Measurements from ENCODE around the gene PDE10A. TPM values are rescaled to one million over a fixed set of nuclear protein-coding genes. Genes with fewer than 3 reads are reported as not detected.

The PDE10A gene
- total and polyA plus RNA-seq, 2 of the 4 experiments (the other 2 are of a cell fraction), result 3.4 to 12.4 TPM

GRCh38 chr6:165292657-165293056, 370.4 kb downstream of the PDE10A start:
- H3K9me3 ChIP-seq (ENCODE audit: control insufficient read depth, insufficient read depth, low read length), result no peaks in the 10 kb centered on the region
- no peaks in the 10 kb centered on the region for H3K36me3 ChIP-seq (ENCODE audit: control insufficient read depth, insufficient read depth, low read length)
- H4K91ac ChIP-seq (ENCODE audit: insufficient read depth, low read depth, low read length), result no peak overlapping the region
- no peaks in the 10 kb centered on the region for H3K79me1 ChIP-seq (ENCODE audit: low read depth in 1 of 2, low read length in 2 of 2)
- no peak overlapping the region for H3K18ac ChIP-seq (ENCODE audit: low read depth, low read length)
- H3K14ac ChIP-seq (replicated peaks; ENCODE audit: low read depth, low read length), result no peak overlapping the region
- no peak overlapping the region for H2BK15ac ChIP-seq (ENCODE audit: low read depth, low read length)
- no peak overlapping the region for H3K4me2 ChIP-seq (ENCODE audit: low read depth, low read length)
- H3K9me1 ChIP-seq (ENCODE audit: insufficient read depth, low read length), result no peaks in the 10 kb centered on the region
- no peak for DNase-seq
- H2BK120ac ChIP-seq (ENCODE audit: low read depth, low read length), result no peak overlapping the region
- no peak overlapping the region for H3K27ac ChIP-seq (ENCODE audit: insufficient read depth, low read length)
- POLR2A ChIA-PET (ENCODE audit: unreplicated experiment), result no interaction called here
- BruUV-seq (replicated peaks), result no TSS peak
- no peak overlapping the region for H3K4me3 ChIP-seq (ENCODE audit: insufficient read depth, low read depth, low read length)
- in situ Hi-C loops (cut with MboI; ENCODE audit: low sequenced_read_pairs) (no loop called here), intact Hi-C loops (cut with micrococcal nuclease) (no loop called here), dilution Hi-C loops (cut with HindIII; ENCODE audit: low sequenced_read_pairs, unreplicated experiment) (no loop called here)
- CTCF ChIA-PET, result no interaction called here
- TF ChIP-seq RCOR1 (IDR thresholded peaks at IDR 0.05; ENCODE audit: insufficient replicate concordance, low read length) (no peak), BHLHE40 (IDR thresholded peaks at IDR 0.05; ENCODE audit: low read depth, low read length) (no peak), SMC3 (IDR thresholded peaks at IDR 0.05; ENCODE audit: low read depth, low read length) (no peak), MXI1 (IDR thresholded peaks at IDR 0.05; ENCODE audit: borderline replicate concordance, low read depth, low read length) (no peak), NFE2L2 (IDR thresholded peaks at IDR 0.05; ENCODE audit: low read depth, low read length) (no peak), RAD21 (IDR thresholded peaks at IDR 0.05; ENCODE audit: low read length) (no peak), POLR2A (IDR thresholded peaks at IDR 0.05; ENCODE audit: low read depth, low read length) (no peak), RFX5 (IDR thresholded peaks at IDR 0.05; ENCODE audit: low read depth, low read length) (no peak), CHD1 (IDR thresholded peaks at IDR 0.05; ENCODE audit: low read depth, low read length) (no peak), MAFK (IDR thresholded peaks at IDR 0.05; ENCODE audit: low read depth, low read length) (no peak), MAZ (IDR thresholded peaks at IDR 0.05; ENCODE audit: borderline replicate concordance, low read depth, low read length) (no peak), FOS (IDR thresholded peaks at IDR 0.05; ENCODE audit: low read depth, low read length) (no peak), CEBPB (IDR thresholded peaks at IDR 0.05; ENCODE audit: low read depth, low read length) (no peak), ELK1 (IDR thresholded peaks at IDR 0.05; ENCODE audit: borderline replicate concordance, low read depth, low read length) (no peak), CTCF (conservative IDR thresholded peaks at IDR 0.05; ENCODE audit: low read depth, low read length) (no peak)
- TF ChIP-seq, protein P1, sequence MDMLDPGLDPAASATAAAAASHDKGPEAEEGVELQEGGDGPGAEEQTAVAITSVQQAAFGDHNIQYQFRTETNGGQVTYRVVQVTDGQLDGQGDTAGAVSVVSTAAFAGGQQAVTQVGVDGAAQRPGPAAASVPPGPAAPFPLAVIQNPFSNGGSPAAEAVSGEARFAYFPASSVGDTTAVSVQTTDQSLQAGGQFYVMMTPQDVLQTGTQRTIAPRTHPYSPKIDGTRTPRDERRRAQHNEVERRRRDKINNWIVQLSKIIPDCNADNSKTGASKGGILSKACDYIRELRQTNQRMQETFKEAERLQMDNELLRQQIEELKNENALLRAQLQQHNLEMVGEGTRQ (IDR thresholded peaks at IDR 0.05; ENCODE audit: low read depth, low read length), result no peak
- H3K56ac ChIP-seq (ENCODE audit: extremely low read depth, insufficient read depth, low read length), result no peak overlapping the region
- H2BK5ac ChIP-seq (ENCODE audit: low read depth, low read length, poor library complexity, severe bottlenecking), result no peak overlapping the region
- H4K20me1 ChIP-seq (ENCODE audit: insufficient read depth, low read length), result no peaks in the 10 kb centered on the region
- no peak overlapping the region for H2AFZ ChIP-seq (replicated peaks; ENCODE audit: low read length, poor library complexity)
- H2AK5ac ChIP-seq (ENCODE audit: low read depth, low read length), result no peak overlapping the region
- no peak overlapping the region for H2AK9ac ChIP-seq (replicated peaks; ENCODE audit: low read depth, low read length, poor library complexity)
- no CpG with 5 or more reads among the region's 6 CpGs for WGBS, 2 experiments (ENCODE audit: extremely low coverage in 2 of 2, insufficient read length in 1 of 2)
- H3K27me3 ChIP-seq (ENCODE audit: control insufficient read depth, insufficient read depth, low read length), result no peaks in the 10 kb centered on the region
- no peak for ATAC-seq (ENCODE audit: low read depth)
- H2BK20ac ChIP-seq (ENCODE audit: low read depth, low read length), result no peak overlapping the region
- no peak overlapping the region for H4K8ac ChIP-seq (ENCODE audit: low read depth in 2 of 2, low read length in 2 of 2)
- no peak overlapping the region for H3K9ac ChIP-seq (ENCODE audit: low read depth, low read length)
- no peak overlapping the region for H3K23ac ChIP-seq (ENCODE audit: low read depth, low read length)
- H3K4ac ChIP-seq (ENCODE audit: low read depth, low read length), result no peak overlapping the region
- no peaks in the 10 kb centered on the region for H3K4me1 ChIP-seq (ENCODE audit: control insufficient read depth, insufficient read depth, low read length)
- no peak overlapping the region for H4K5ac ChIP-seq (ENCODE audit: low read depth, low read length)
